B cell (primary cell): ENCODE measurements around the gene RER1. TPM values are rescaled to one million over a fixed set of nuclear protein-coding genes. Genes with fewer than 3 reads are reported as not detected.

Experiments
- ATAC-seq: fragments of 200-7000 bp; cut with Tn5 transposase; one replicate; pipeline ENCODE4 v1.10.0; 2021; ENCODE audit warnings: low read depth, mild to moderate bottlenecking, moderate number of reproducible peaks, moderate library complexity
- CTCF ChIA-PET: fragments of 350-600 bp; sonication (Branson Sonifier 250); formaldehyde crosslinking; loops from one replicate; lab custom pipeline; 2021; ENCODE audit warnings: antibody characterized with exemption, inconsistent platforms; lab: Charles Lee
- POLR2A ChIA-PET: fragments of 350-600 bp; sonication (Branson Sonifier 250); formaldehyde crosslinking; loops from one replicate; lab custom pipeline; 2021; ENCODE audit warnings: antibody characterized with exemption; lab: Charles Lee
- DNase-seq: peaks from one replicate; pipeline ENCODE4 v3.0.0; 2013
- H2AFZ ChIP-seq: 2 replicates; pipeline ENCODE4 v1.6.1; 2012; ENCODE audit warnings: mild to moderate bottlenecking, low read depth, low read length; ENCODE audit not compliant: insufficient read depth, poor library complexity, severe bottlenecking
- H3K27ac ChIP-seq, 2 donors: 1 replicate in 1 of 2; 2 replicates in 1 of 2; pipeline ENCODE4 v1.5.1; 2012 to 2013; ENCODE audit warnings: low read length in 2 of 2, mild to moderate bottlenecking in 2 of 2, moderate library complexity in 1 of 2
- H3K27me3 ChIP-seq, 4 experiments: fragments of 200-600 bp in 1 of 4; sonication (generic) in 1 of 4; replicated peaks in 1 of 4; 1 replicate in 2 of 4; 2 replicates in 2 of 4; pipeline versions ENCODE4 v1.6.1 to v1.7.0; 2013 to 2016; ENCODE audit warnings: low read length in 3 of 4, mild to moderate bottlenecking in 2 of 4, mixed read lengths in 1 of 4, moderate library complexity in 1 of 4; ENCODE audit not compliant: insufficient read depth in 4 of 4, control insufficient read depth in 3 of 4; ENCODE audit errors: control extremely low read depth in 1 of 4
- H3K36me3 ChIP-seq, 2 experiments: replicated peaks in 1 of 2; 1 replicate in 1 of 2; 2 replicates in 1 of 2; pipeline versions ENCODE4 v1.6.1 to v1.7.1; 2013; ENCODE audit warnings: low read length in 1 of 2; ENCODE audit not compliant: insufficient read depth in 2 of 2, control insufficient read depth in 1 of 2; ENCODE audit errors: control extremely low read depth in 1 of 2, extremely low read depth in 1 of 2
- H3K4me1 ChIP-seq, 2 donors: fragments of 200-600 bp in 1 of 2; sonication (generic) in 1 of 2; 1 replicate in 1 of 2; 2 replicates in 1 of 2; pipeline versions ENCODE4 v1.5.1 to v1.6.1; 2013 to 2017; ENCODE audit warnings: low read length in 2 of 2; ENCODE audit not compliant: control insufficient read depth in 2 of 2, insufficient read depth in 2 of 2
- H3K4me2 ChIP-seq: replicated peaks from 2 replicates; pipeline ENCODE3; 2012; ENCODE audit warnings: mild to moderate bottlenecking, low read depth, low read length; ENCODE audit not compliant: poor library complexity, severe bottlenecking
- H3K4me3 ChIP-seq, 5 experiments: fragments of 200-600 bp in 1 of 5; sonication (generic) in 1 of 5; 1 replicate in 3 of 5; 2 replicates in 2 of 5; pipeline versions ENCODE4 v1.5.1 to v1.7.0; 2011 to 2016; ENCODE audit warnings: low read length in 4 of 5, mild to moderate bottlenecking in 4 of 5, low read depth in 2 of 5, control low read depth in 1 of 5, moderate library complexity in 1 of 5; ENCODE audit not compliant: insufficient read depth in 1 of 5; ENCODE audit errors: control extremely low read depth in 1 of 5, extremely low read depth in 1 of 5
- H3K79me2 ChIP-seq: fragments of 200-600 bp; sonication (generic); one replicate; pipeline ENCODE4 v1.6.0; 2016; ENCODE audit warnings: low read length; ENCODE audit not compliant: control insufficient read depth, insufficient read depth
- H3K9ac ChIP-seq: fragments of 200-600 bp; sonication (generic); 2 replicates; pipeline ENCODE4 v1.6.1; 2017; ENCODE audit warnings: mild to moderate bottlenecking, low read length, moderate library complexity
- H3K9me3 ChIP-seq, 3 donors: one replicate each; pipeline versions ENCODE4 v1.6.1 to v1.7.1; 2013; ENCODE audit warnings: low read length in 2 of 3; ENCODE audit not compliant: control insufficient read depth in 2 of 3, insufficient read depth in 1 of 3; ENCODE audit errors: control extremely low read depth in 1 of 3
- H4K20me1 ChIP-seq: 2 replicates; pipeline ENCODE4 v1.6.0; 2012; ENCODE audit warnings: mild to moderate bottlenecking, low read length; ENCODE audit not compliant: insufficient read depth, control insufficient read depth, poor library complexity, severe bottlenecking
- H3K27ac Mint-ChIP-seq: one replicate; pipeline ENCODE4 v1.8.0; 2021; ENCODE audit warnings: mixed read lengths
- H3K27me3 Mint-ChIP-seq: one replicate; pipeline ENCODE4 v1.8.0; 2021; ENCODE audit warnings: mixed read lengths
- H3K4me1 Mint-ChIP-seq: one replicate; pipeline ENCODE4 v1.8.0; 2021; ENCODE audit warnings: mixed read lengths
- H3K4me3 Mint-ChIP-seq: one replicate; pipeline ENCODE4 v1.8.0; 2021; ENCODE audit warnings: mixed read lengths
- H3K9me3 Mint-ChIP-seq: one replicate; pipeline ENCODE4 v1.8.0; 2022; ENCODE audit warnings: mixed read lengths; ENCODE audit not compliant: insufficient read depth
- CTCF ChIP-seq: fragments of 200-600 bp; IDR thresholded peaks from one replicate; pipeline ENCODE4 v1.8.0; 2022; ENCODE audit warnings: antibody characterized with exemption, mild to moderate bottlenecking
- EZH2 ChIP-seq: IDR thresholded peaks from 2 replicates; pipeline ENCODE4 v1.6.1; 2012; ENCODE audit warnings: borderline replicate concordance, low read depth, mild to moderate bottlenecking, moderate library complexity, low read length; ENCODE audit not compliant: insufficient read depth, poor library complexity, severe bottlenecking
- WGBS: methylation state at CpG from one replicate; pipeline ENCODE4 v1.1.5; 2013; ENCODE audit warnings: missing lambda C conversion rate; ENCODE audit not compliant: insufficient coverage; 5-methylcytosine and 5-hydroxymethylcytosine counted together
- intact Hi-C: fragments of 100-400 bp; cut with micrococcal nuclease; formaldehyde crosslinking; loops from one replicate; pipeline ENCODE4 v1.10.0; 2022
- polyA plus RNA-seq: library from polyadenylated mRNA; depleted of rRNA; stranded (reverse); fragments of >200 nt; gene quantifications from 2 replicates; pipeline ENCODE4 v1.2.3, GENCODE V29; 2012
- total RNA-seq, 2 donors: library from RNA; stranded (reverse); fragments of 120-200 nt in 1 of 2; gene quantifications; 1 replicate in 1 of 2; 2 replicates in 1 of 2; pipeline versions ENCODE4 v1.2.3 to v1.2.4, GENCODE V29; 2013 to 2022

The RER1 gene
- total and polyA plus RNA-seq, 2 donors (not counting 1 experiment from before 2014, with no cell fraction given), result 78.5 to 118 TPM

- WGBS, result 69% methylated on average over 2 of the region's 2 CpGs
- no peaks in the 10 kb centered on the region for H3K9me3 Mint-ChIP-seq
- Histone ChIP-seq H2AFZ (no peak overlapping the region), H4K20me1 (no peaks in the 10 kb centered on the region), H3K9me3 (no peaks in the 10 kb centered on the region), H3K4me3 (no peak overlapping the region), H3K9ac (no peak overlapping the region), H3K27ac (no peak overlapping the region), H3K4me1 (no peaks in the 10 kb centered on the region), H3K79me2 (no peaks in the 10 kb centered on the region), H3K27me3 (peaks cover 0 to 4% (median 0%) of the 10 kb centered on the region in 4 experiments), H3K4me2 (no peak overlapping the region), H3K36me3 (no peaks in the 10 kb centered on the region)
- no peak overlapping the region for H3K4me3 Mint-ChIP-seq
- ATAC-seq, result no peak
- CTCF ChIA-PET, result no interaction called here
- H3K27me3 Mint-ChIP-seq, result no peaks in the 10 kb centered on the region
- H3K4me1 Mint-ChIP-seq, result no peaks in the 10 kb centered on the region
- H3K27ac Mint-ChIP-seq, result no peak overlapping the region
- intact Hi-C loops, result no loop called here
- DNase-seq, result no peak
- TF ChIP-seq CTCF, result no peak
- no peak for TF ChIP-seq EZH2
- POLR2A ChIA-PET, result no interaction called here
These were observed 44.2 kb downstream of the RER1 start for GRCh38 chr1:2435746-2436355.

- CTCF ChIA-PET, result no interaction called here
- no peaks in the 10 kb centered on the region for H3K79me2 ChIP-seq
- H2AFZ ChIP-seq, result no peak overlapping the region
- no peak overlapping the region for H3K27ac ChIP-seq
- Mint-ChIP-seq H3K4me3 (no peak overlapping the region), H3K27me3 (no peaks in the 10 kb centered on the region), H3K4me1 (no peaks in the 10 kb centered on the region), H3K9me3 (no peaks in the 10 kb centered on the region), H3K27ac (no peak overlapping the region)
- ATAC-seq, result no peak
- no peak for TF ChIP-seq EZH2
- no peak for TF ChIP-seq CTCF
- H3K4me3 ChIP-seq, result no peak overlapping the region
- 94% methylated on average over 7 of the region's 7 CpGs for WGBS
- no peaks in the 10 kb centered on the region for H3K9me3 ChIP-seq
- POLR2A ChIA-PET, result no interaction called here
- H3K9ac ChIP-seq, result no peak overlapping the region
- no peak overlapping the region for H3K4me2 ChIP-seq
- intact Hi-C loops, result no loop called here
- no peaks in the 10 kb centered on the region for H4K20me1 ChIP-seq
- H3K4me1 ChIP-seq, result no peaks in the 10 kb centered on the region
- H3K27me3 ChIP-seq, result peaks cover 0 to 4% (median 0%) of the 10 kb centered on the region in 4 experiments
- no peak for DNase-seq
- no peaks in the 10 kb centered on the region for H3K36me3 ChIP-seq
These were observed 45.2 kb downstream of the RER1 start for GRCh38 chr1:2436876-2437275.
